Lung (tissue), 12 donors: ENCODE results near the gene CENPP. TPM values are rescaled to one million over a fixed set of nuclear protein-coding genes. Genes with fewer than 3 reads are reported as not detected.

ENCODE experiments used
- ATAC-seq: fragments of 200-7000 bp; cut with Tn5 transposase; one replicate; pipeline ENCODE4 v1.9.1; 2020; ENCODE audit warnings: moderate number of reproducible peaks; ENCODE audit not compliant: insufficient read depth, low FRiP score
- DNase-seq, 3 donors: peaks; one replicate each; pipeline ENCODE4 v3.0.0-alpha.2; 2013 to 2017
- H3K27ac ChIP-seq, 2 donors: one replicate each; pipeline ENCODE4 v1.5.1; 2013; ENCODE audit warnings: mild to moderate bottlenecking in 2 of 2, moderate library complexity in 2 of 2, control low read depth in 1 of 2, inconsistent platforms in 1 of 2, low read depth in 1 of 2, low read length in 1 of 2
- H3K27me3 ChIP-seq, 3 donors: one replicate each; pipeline ENCODE4 v1.5.1; 2013; ENCODE audit warnings: low read length in 2 of 3; ENCODE audit not compliant: control insufficient read depth in 3 of 3, insufficient read depth in 3 of 3
- H3K36me3 ChIP-seq, 4 donors: one replicate each; pipeline ENCODE4 v1.5.1; 2013; ENCODE audit warnings: low read length in 4 of 4, mild to moderate bottlenecking in 1 of 4, moderate library complexity in 1 of 4; ENCODE audit not compliant: control insufficient read depth in 4 of 4, insufficient read depth in 4 of 4
- H3K4me1 ChIP-seq, 5 donors: one replicate each; pipeline ENCODE4 v1.5.1; 2013; ENCODE audit warnings: low read length in 5 of 5, mild to moderate bottlenecking in 2 of 5, moderate library complexity in 1 of 5; ENCODE audit not compliant: control insufficient read depth in 5 of 5, insufficient read depth in 5 of 5
- H3K4me3 ChIP-seq: one replicate; pipeline ENCODE4 v1.5.1; 2013; ENCODE audit warnings: mild to moderate bottlenecking, control low read depth, moderate library complexity
- H3K9ac ChIP-seq, 2 donors: one replicate each; pipeline ENCODE4 v1.5.1; 2013; ENCODE audit warnings: low read length in 2 of 2, control low read depth in 1 of 2; ENCODE audit not compliant: insufficient read depth in 1 of 2
- H3K9me3 ChIP-seq, 4 donors: one replicate each; pipeline ENCODE4 v1.5.1; 2013; ENCODE audit warnings: low read length in 3 of 4, mild to moderate bottlenecking in 1 of 4, moderate library complexity in 1 of 4; ENCODE audit not compliant: control insufficient read depth in 4 of 4, insufficient read depth in 3 of 4
- WGBS, 2 donors: extraction: QIAGEN DNeasy Blood & Tissue Kit; methylation state at CpG; one replicate each; pipeline ENCODE4 v1.1.7; 2013; 5-methylcytosine and 5-hydroxymethylcytosine counted together
- polyA plus RNA-seq, 2 donors: library from polyadenylated mRNA; stranded (reverse); fragments of 200-250 nt; gene quantifications; one replicate each; pipeline ENCODE4 v1.2.1, GENCODE V29; 2013
- total RNA-seq, 2 donors: library from RNA; depleted of rRNA in 1 of 2; stranded (reverse); fragments of >200 nt in 1 of 2; gene quantifications; one replicate each; pipeline ENCODE4 v1.2.1, GENCODE V29; 2014 to 2021
- TF ChIP-seq, protein P1 (sequence below): IDR thresholded peaks from 2 replicates; pipeline ENCODE4 v1.5.1; 2012; ENCODE audit warnings: mild to moderate bottlenecking; ENCODE audit errors: control extremely low read depth, extremely low read depth
- donor health status: control.
- donor health status: control.
- donor health status: Bipolar disorder and iron deficiency.
- donor health status: healthy.
- donor health status: DM: yes; HTN: yes; CAD: no.

CENPP gene
- total and polyA plus RNA-seq, 4 donors, result 1.2 to 11.8 (median 2.9) TPM

DNA sequence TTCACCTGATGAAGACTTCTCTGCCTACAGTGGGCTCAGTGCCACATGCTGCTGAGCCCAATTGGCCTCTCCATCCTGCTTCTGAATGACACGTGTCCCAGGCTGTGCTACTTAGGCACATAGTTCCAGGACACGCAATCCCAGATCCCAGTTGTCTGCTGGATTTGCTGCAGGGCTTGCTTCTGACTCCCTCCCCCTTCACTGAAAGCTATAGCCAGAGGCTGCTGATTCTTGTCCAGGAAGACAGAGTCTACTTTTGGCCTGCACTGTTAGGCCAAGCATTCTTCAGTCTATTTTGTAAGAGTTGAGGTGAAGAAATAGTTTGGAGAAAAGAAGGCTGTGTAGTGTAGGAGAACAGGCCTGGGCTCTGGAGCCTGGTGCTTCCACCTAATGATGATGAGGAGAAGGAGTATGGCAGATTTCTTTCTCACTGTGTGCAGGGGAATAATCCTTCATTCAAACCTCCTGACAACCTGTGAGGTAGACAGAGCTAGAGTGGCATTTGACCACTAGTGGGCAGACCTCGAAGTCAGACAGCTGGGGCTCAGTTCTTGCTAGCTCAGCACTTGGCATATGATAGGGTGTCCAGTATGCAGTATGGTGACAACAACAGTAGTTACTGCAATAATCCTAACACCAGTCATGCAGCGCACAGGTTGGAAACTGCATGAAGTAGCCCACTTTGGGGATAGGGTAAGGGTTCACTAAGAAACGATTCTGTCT is 176.1 kb downstream of the CENPP start:
- peak; percentile 13 for ATAC-seq
- H3K4me1 ChIP-seq, result peaks cover 0 to 17% (median 5%) of the 10 kb centered on the region in 5 donors
- 75 to 84% methylated on average over 5 of the region's 5 CpGs for WGBS, 2 donors

DNA sequence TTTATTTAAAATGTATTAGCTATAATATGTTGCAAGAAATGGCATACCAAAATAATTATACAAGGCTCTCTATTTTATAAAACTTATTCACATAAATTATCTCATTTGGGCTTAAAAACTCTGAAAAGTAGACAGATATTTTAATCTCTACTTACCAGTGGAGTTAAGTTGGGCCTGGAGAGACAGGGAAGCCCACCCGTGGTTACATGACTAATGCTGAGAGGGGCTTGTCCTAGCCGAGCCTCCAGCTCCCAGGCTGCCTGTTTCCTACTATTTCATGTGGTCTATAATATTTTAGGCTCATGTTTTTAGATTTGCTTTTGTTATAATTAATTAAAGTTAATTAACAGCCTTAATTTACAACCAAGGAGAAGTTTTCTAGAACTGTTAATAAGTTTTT is 177.4 kb downstream of the CENPP start:
- Histone ChIP-seq H3K4me3 (no peak overlapping the region), H3K27ac (no peak overlapping the region), H3K4me1 (peaks cover 0 to 22% (median 6%) of the 10 kb centered on the region in 5 donors), H3K27me3 (no peaks in the 10 kb centered on the region), H3K9me3 (no peaks in the 10 kb centered on the region), H3K36me3 (peaks cover 0 to 13% (median 0%) of the 10 kb centered on the region in 4 donors), H3K9ac (no peak overlapping the region)
- WGBS, 2 donors, result 68 to 79% methylated on average over 2 of the region's 2 CpGs
- ATAC-seq (no peak), DNase-seq (no peak)
- TF ChIP-seq, protein P1, sequence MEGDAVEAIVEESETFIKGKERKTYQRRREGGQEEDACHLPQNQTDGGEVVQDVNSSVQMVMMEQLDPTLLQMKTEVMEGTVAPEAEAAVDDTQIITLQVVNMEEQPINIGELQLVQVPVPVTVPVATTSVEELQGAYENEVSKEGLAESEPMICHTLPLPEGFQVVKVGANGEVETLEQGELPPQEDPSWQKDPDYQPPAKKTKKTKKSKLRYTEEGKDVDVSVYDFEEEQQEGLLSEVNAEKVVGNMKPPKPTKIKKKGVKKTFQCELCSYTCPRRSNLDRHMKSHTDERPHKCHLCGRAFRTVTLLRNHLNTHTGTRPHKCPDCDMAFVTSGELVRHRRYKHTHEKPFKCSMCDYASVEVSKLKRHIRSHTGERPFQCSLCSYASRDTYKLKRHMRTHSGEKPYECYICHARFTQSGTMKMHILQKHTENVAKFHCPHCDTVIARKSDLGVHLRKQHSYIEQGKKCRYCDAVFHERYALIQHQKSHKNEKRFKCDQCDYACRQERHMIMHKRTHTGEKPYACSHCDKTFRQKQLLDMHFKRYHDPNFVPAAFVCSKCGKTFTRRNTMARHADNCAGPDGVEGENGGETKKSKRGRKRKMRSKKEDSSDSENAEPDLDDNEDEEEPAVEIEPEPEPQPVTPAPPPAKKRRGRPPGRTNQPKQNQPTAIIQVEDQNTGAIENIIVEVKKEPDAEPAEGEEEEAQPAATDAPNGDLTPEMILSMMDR, result no peak

More for the DNA sequence above, 176.1 kb downstream of the CENPP start:
- Histone ChIP-seq H3K9me3 (no peaks in the 10 kb centered on the region), H3K36me3 (peaks cover 0 to 13% (median 0%) of the 10 kb centered on the region in 4 donors), H3K4me3 (no peak overlapping the region), H3K27ac (peak overlapping the region in 1 of 2 donors; percentile 64), H3K27me3 (no peaks in the 10 kb centered on the region), H3K9ac (no peak overlapping the region)
- peak in 1 of 3 donors; percentile 37 for DNase-seq
- TF ChIP-seq, protein P1, result no peak

DNA sequence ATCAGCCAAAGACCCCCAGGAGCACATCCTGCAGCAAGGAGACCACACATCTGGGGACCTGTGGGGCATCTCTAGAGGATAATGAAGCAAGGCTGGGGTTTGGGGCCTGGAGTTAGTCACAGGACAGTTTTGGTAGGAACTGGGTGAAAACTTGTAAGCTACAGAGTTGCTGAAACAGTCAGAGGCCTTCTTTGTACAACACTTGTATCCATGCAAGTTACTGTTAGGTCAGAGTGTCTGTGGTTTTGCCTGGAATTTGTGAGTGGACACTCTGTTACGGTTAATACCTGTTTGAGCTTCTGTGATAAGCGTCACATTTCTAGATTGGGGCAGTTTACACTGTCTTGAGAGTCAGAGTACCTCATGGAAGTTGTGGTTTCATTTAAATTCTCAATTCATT is 179.1 kb downstream of the CENPP start:
- ATAC-seq (no peak), DNase-seq (no peak)
- H3K27ac ChIP-seq, result no peak overlapping the region
- 83 to 89% methylated on average over 2 of the region's 2 CpGs for WGBS, 2 donors
- H3K9me3 ChIP-seq, result no peaks in the 10 kb centered on the region
- no peak overlapping the region for H3K9ac ChIP-seq
- H3K27me3 ChIP-seq, result no peaks in the 10 kb centered on the region
- H3K4me3 ChIP-seq, result no peak overlapping the region
- peaks cover 0 to 31% (median 6%) of the 10 kb centered on the region in 5 donors for H3K4me1 ChIP-seq
- peaks cover 0 to 13% (median 0%) of the 10 kb centered on the region in 4 donors for H3K36me3 ChIP-seq
- TF ChIP-seq, protein P1, result no peak
